ENCODE results near the gene TPTE2.
A peak's percentile ranks its signal among the peaks of the same experiment; 100 is the strongest.

DNA sequence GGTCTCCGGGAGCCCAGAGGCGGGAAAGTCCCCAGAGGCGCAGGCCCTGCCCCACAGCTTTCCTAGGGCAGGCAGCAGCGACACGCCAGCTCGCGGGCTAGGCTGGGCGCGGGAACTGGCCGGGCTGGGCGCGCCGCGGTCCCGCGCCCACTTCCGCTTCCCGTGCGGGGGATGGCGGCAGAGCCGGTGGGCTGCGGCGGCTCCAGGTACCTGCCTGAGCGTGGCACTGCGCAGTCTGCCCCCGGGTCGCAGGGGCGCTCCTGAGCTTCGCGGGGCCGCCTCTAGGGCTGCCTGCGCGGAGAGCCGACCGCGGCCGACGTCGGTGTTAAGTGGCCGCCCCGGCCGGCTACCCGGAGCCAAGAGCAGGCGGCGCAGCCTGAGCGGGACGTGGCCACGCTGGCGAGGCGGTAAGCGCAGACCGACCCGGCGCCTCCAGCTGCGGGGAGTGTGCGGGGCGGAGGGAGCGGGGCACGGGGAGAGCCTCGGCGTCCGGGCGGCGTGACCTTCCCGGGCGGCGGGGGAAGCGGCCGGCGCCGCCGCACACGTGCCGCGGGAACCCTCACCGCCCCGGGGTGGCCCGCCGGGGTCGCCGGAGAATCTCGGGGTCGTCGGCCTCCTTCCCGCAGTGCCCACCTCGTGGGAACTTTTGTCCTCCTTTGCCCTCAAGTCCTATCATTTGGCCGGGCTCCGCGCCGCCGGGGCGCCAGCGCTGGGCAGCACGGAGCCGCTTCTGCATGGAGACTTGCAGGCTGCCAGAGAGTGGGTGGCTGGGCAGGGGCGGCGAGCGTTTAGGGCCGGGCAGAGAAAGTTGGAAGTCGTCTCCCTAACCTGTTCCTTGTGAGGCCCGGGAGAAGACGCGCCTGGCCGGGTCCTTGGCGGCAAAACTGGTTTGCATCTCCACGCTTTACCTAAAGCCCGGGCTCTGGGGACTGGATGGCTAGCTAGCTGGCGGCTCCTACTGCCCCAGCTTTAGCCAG lies 40.7 kb upstream of the TPTE2 start:
- TF ChIP-seq CTCF (IDR thresholded peaks at IDR 0.05), result peak; percentile 22; the same call in 1 of the 3 replicates
- no peak for TF ChIP-seq HOXA7 (CRISPR knock-in tag; IDR thresholded peaks at IDR 0.05)
